CD4-positive, alpha-beta T cell (primary cell): ENCODE measurements around the gene ALG12. TPM values are rescaled to one million over a fixed set of nuclear protein-coding genes. Genes with fewer than 3 reads are reported as not detected.

Experiments used
- ATAC-seq: fragments of 200-7000 bp; cut with Tn5 transposase; one replicate; pipeline ENCODE4 v1.10.0; 2022; ENCODE audit warnings: mild to moderate bottlenecking; ENCODE audit not compliant: poor library complexity
- CTCF ChIA-PET: fragments of 350-600 bp; sonication (Branson Sonifier 250); formaldehyde crosslinking; loops from one replicate; lab custom pipeline; 2021; ENCODE audit warnings: antibody characterized with exemption, inconsistent platforms; lab: Charles Lee
- POLR2A ChIA-PET: fragments of 350-600 bp; sonication (Branson Sonifier 250); formaldehyde crosslinking; loops from one replicate; lab custom pipeline; 2021; ENCODE audit warnings: antibody characterized with exemption, inconsistent platforms; lab: Charles Lee
- DNase-seq, 14 experiments: peaks; one replicate each; pipeline ENCODE4 v3.0.0-alpha.2; 2013 to 2020; ENCODE audit warnings: mixed read lengths in 2 of 14
- H3K27ac ChIP-seq, 2 donors: one replicate each; pipeline versions ENCODE4 v1.5.1 to v1.7.0; 2013; ENCODE audit warnings: low read length in 2 of 2, low read depth in 1 of 2, mild to moderate bottlenecking in 1 of 2
- H3K27me3 ChIP-seq, 2 experiments: 1 replicate in 1 of 2; 2 replicates in 1 of 2; pipeline versions ENCODE4 v1.6.1 to v1.7.0; 2013; ENCODE audit warnings: low read length in 2 of 2, control low read depth in 1 of 2, mild to moderate bottlenecking in 1 of 2, moderate library complexity in 1 of 2; ENCODE audit not compliant: insufficient read depth in 2 of 2, control insufficient read depth in 1 of 2
- H3K36me3 ChIP-seq: one replicate; pipeline ENCODE4 v1.6.1; 2013; ENCODE audit warnings: low read length, control low read depth; ENCODE audit not compliant: insufficient read depth
- H3K4me1 ChIP-seq: one replicate; pipeline ENCODE4 v1.6.1; 2013; ENCODE audit warnings: low read length, control low read depth; ENCODE audit not compliant: insufficient read depth
- H3K4me3 ChIP-seq: one replicate; pipeline ENCODE4 v1.5.1; 2013; ENCODE audit warnings: mild to moderate bottlenecking, low read length, moderate library complexity
- H3K9me3 ChIP-seq, 2 experiments: 1 replicate in 1 of 2; 2 replicates in 1 of 2; pipeline versions ENCODE4 v1.6.1 to v1.7.0; 2013; ENCODE audit warnings: low read length in 2 of 2, mild to moderate bottlenecking in 2 of 2, control low read depth in 1 of 2, moderate library complexity in 1 of 2; ENCODE audit not compliant: control insufficient read depth in 1 of 2, insufficient read depth in 1 of 2
- H3K27ac Mint-ChIP-seq: one replicate; pipeline ENCODE4 v1.8.0; 2020; ENCODE audit warnings: mixed read lengths
- H3K27me3 Mint-ChIP-seq: one replicate; pipeline ENCODE4 v1.8.0; 2021; ENCODE audit warnings: mixed read lengths
- H3K36me3 Mint-ChIP-seq: one replicate; pipeline ENCODE4 v1.8.0; 2021; ENCODE audit warnings: low read depth, mixed read lengths
- H3K4me1 Mint-ChIP-seq: one replicate; pipeline ENCODE4 v1.8.0; 2021; ENCODE audit warnings: low read depth, mixed read lengths
- H3K4me3 Mint-ChIP-seq: one replicate; pipeline ENCODE4 v1.8.0; 2020; ENCODE audit warnings: mild to moderate bottlenecking, mixed read lengths
- H3K9me3 Mint-ChIP-seq: one replicate; pipeline ENCODE4 v1.8.0; 2020; ENCODE audit warnings: mixed read lengths
- CTCF ChIP-seq: fragments of 200-600 bp; IDR thresholded peaks from one replicate; pipeline ENCODE4 v1.8.0; 2022; ENCODE audit warnings: antibody characterized with exemption, mild to moderate bottlenecking
- intact Hi-C, 2 experiments: fragments of 100-400 bp; cut with DNase I in 1 of 2; cut with micrococcal nuclease in 1 of 2; formaldehyde crosslinking; loops; one replicate each; pipeline versions ENCODE4 v1.15.1 to v1.9.0; 2023 to 2025; cut with DNase I, micrococcal nuclease
- total RNA-seq, 174 experiments: library from RNA in 2 of 174; stranded (reverse) in 2 of 174; gene quantifications; one replicate each; pipeline ENCODE4 v1.2.3 and lab custom pipeline; 2021 to 2026

Gene ALG12
- total RNA-seq, 2 experiments from 2014 or later = 13.5 to 14.6 TPM

GRCh38 chr22:49920859-49921258 is 2.6 kb upstream of the ALG12 start:
- ATAC-seq (no peak), DNase-seq (peak in 1 of 14 experiments; percentile 23)
- Mint-ChIP-seq H3K4me3 (peak overlapping the region; percentile 78), H3K4me1 (peaks cover 31% of the 10 kb centered on the region), H3K27me3 (no peaks in the 10 kb centered on the region), H3K36me3 (peaks cover 16% of the 10 kb centered on the region), H3K9me3 (no peaks in the 10 kb centered on the region), H3K27ac (no peak overlapping the region)
- POLR2A ChIA-PET = no interaction called here
- TF ChIP-seq CTCF = no peak
- H3K36me3 ChIP-seq = peaks cover 20% of the 10 kb centered on the region
- H3K27me3 ChIP-seq = no peaks in the 10 kb centered on the region
- no peaks in the 10 kb centered on the region for H3K9me3 ChIP-seq
- H3K4me1 ChIP-seq = peaks cover 43% of the 10 kb centered on the region
- no peak overlapping the region for H3K4me3 ChIP-seq
- intact Hi-C loops = loop anchor here in 1 of 2 experiments (10.0 kb wide), 1 partner anchor 224 kb away; no protein-coding TSS in a partner anchor
- CTCF ChIA-PET = no interaction called here
- H3K27ac ChIP-seq = no peak overlapping the region

GRCh38 chr22:49918911-49919881 is 958 bp upstream of the ALG12 start:
- Mint-ChIP-seq H3K27ac (peak overlapping the region; percentile 66), H3K9me3 (no peaks in the 10 kb centered on the region), H3K4me3 (peak overlapping the region; percentile 86), H3K4me1 (peaks cover 21% of the 10 kb centered on the region), H3K27me3 (no peaks in the 10 kb centered on the region), H3K36me3 (peaks cover 9% of the 10 kb centered on the region)
- Histone ChIP-seq H3K36me3 (peaks cover 22% of the 10 kb centered on the region), H3K27ac (no peak overlapping the region), H3K9me3 (no peaks in the 10 kb centered on the region), H3K4me1 (peaks cover 27% of the 10 kb centered on the region), H3K27me3 (no peaks in the 10 kb centered on the region), H3K4me3 (peak overlapping the region; percentile 64)
- ChIA-PET POLR2A (interaction anchor here (0.6 to 2.6 kb wide), 3 partner anchors 31 to 272 kb away, joined by 3 to 10 read pairs (median 4); no protein-coding TSS in a partner anchor), CTCF (no interaction called here)
- TF ChIP-seq CTCF = no peak
- peak in 1 of 14 experiments; percentile 28 for DNase-seq
- no peak for ATAC-seq
- intact Hi-C loops = loop anchor here (1.0 to 5.0 kb wide), 6 partner anchors 41 to 268 kb away; partner anchors contain the start of genes BRD1 (in 2 of the 2), ZBED4 (in 2 of the 2), PIM3 (in 1 of the 2) and TRABD (in 1 of the 2)

- Histone ChIP-seq H3K27me3 (no peaks in the 10 kb centered on the region), H3K4me1 (peaks cover 24% of the 10 kb centered on the region), H3K27ac (no peak overlapping the region), H3K4me3 (no peak overlapping the region), H3K9me3 (no peaks in the 10 kb centered on the region), H3K36me3 (peaks cover 36% of the 10 kb centered on the region)
- H3K9me3 Mint-ChIP-seq = no peaks in the 10 kb centered on the region
- no peak for TF ChIP-seq CTCF
- peak overlapping the region; percentile 85 for H3K27ac Mint-ChIP-seq
- no peaks in the 10 kb centered on the region for H3K27me3 Mint-ChIP-seq
- DNase-seq (peak in 2 of 14 experiments; percentile 31 to 48), ATAC-seq (no peak)
- H3K4me1 Mint-ChIP-seq = peaks cover 21% of the 10 kb centered on the region
- CTCF ChIA-PET = no interaction called here
- peaks cover 19% of the 10 kb centered on the region for H3K36me3 Mint-ChIP-seq
- peak overlapping the region; percentile 95 for H3K4me3 Mint-ChIP-seq
- POLR2A ChIA-PET = interaction anchor here (0.8 to 2.6 kb wide), 4 partner anchors 9 to 79 kb away, joined by 3 to 10 read pairs (median 3); no protein-coding TSS in a partner anchor
- intact Hi-C loops = loop anchor here (5.0 kb wide), 4 partner anchors 65 to 270 kb away; partner anchors contain the start of genes BRD1 (in 2 of the 2), TRABD (in 1 of the 2) and ZBED4 (in 1 of the 2)
Measured at GRCh38 chr22:49916831-49917230, 1.4 kb downstream of the ALG12 start.
